ENCODE data around the gene MESD. TPM values are rescaled to one million over a fixed set of nuclear protein-coding genes. Genes with fewer than 3 reads are reported as not detected.

MESD gene
- total RNA-seq, 6 experiments from 2014 or later: 31.8 to 42.1 (median 38.3) TPM

DNA sequence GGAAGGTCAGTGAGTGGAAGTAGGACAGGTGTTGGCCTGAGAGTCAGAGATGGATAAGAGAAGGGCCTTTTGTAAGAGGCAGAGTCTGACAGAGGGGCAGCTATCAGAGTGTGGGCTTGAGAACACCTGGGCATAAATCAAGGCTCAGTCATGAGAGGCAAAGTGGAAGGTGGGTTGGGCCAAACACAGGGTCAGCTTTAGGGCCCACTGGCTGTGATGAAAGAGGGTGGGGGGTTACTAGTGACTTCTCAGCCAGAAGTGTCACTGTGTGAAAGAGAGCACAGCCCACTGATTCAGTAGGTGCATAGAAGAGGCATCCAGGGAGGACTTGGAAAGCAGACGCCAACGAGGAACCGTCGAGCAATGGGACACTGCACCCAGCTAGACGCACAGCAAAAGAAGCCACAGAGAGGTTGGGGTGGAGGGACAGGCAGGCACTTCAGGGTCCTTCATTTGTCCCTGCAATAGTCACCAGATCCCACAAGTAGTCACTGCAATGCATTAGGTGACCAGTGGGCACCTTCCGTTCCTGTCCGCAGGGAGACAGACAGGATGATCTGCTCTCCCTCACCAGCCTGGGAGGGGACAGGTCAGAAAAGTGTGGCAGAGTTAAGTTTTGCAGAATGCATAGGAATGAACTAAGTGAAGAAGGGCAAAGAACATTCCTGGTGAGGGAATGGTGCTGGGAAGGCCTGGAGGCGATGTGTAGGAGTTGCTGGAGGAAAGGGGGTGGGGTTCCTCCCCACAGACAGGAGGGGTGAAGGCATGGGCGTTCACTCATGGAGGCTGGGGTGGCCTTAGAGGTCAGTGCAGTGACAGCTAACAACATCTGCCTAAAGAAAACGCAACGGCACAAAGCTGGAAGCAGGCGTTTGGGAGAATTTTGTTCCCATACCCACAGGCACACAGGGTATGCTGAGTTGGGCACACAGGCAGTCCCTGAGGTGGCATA, 36.3 kb downstream of the MESD start:
- H3K9me3 Mint-ChIP-seq: no peaks in the 10 kb centered on the region
- peaks cover 42% of the 10 kb centered on the region for H3K36me3 Mint-ChIP-seq (ENCODE audit: low read depth)
- no peak overlapping the region; the same call in none of the 2 replicates for H3K27ac Mint-ChIP-seq
- H3K4me3 Mint-ChIP-seq: no peak overlapping the region
- no peak for TF ChIP-seq CTCF (IDR thresholded peaks at IDR 0.05)
- H3K4me1 Mint-ChIP-seq (ENCODE audit: low read depth): peaks cover 34% of the 10 kb centered on the region
- H3K27me3 Mint-ChIP-seq (ENCODE audit: insufficient read depth): peaks cover 9% of the 10 kb centered on the region
- DNase-seq: no peak

GRCh38 chr15:80951941-80952340, 37.7 kb downstream of the MESD start:
- H3K4me3 Mint-ChIP-seq: no peak overlapping the region
- no peaks in the 10 kb centered on the region for H3K9me3 Mint-ChIP-seq
- H3K36me3 Mint-ChIP-seq (ENCODE audit: low read depth): peaks cover 40% of the 10 kb centered on the region
- peaks cover 9% of the 10 kb centered on the region for H3K27me3 Mint-ChIP-seq (ENCODE audit: insufficient read depth)
- TF ChIP-seq CTCF (IDR thresholded peaks at IDR 0.05): no peak
- peaks cover 25% of the 10 kb centered on the region for H3K4me1 Mint-ChIP-seq (ENCODE audit: low read depth)
- H3K27ac Mint-ChIP-seq: no peak overlapping the region
- DNase-seq: no peak

DNA sequence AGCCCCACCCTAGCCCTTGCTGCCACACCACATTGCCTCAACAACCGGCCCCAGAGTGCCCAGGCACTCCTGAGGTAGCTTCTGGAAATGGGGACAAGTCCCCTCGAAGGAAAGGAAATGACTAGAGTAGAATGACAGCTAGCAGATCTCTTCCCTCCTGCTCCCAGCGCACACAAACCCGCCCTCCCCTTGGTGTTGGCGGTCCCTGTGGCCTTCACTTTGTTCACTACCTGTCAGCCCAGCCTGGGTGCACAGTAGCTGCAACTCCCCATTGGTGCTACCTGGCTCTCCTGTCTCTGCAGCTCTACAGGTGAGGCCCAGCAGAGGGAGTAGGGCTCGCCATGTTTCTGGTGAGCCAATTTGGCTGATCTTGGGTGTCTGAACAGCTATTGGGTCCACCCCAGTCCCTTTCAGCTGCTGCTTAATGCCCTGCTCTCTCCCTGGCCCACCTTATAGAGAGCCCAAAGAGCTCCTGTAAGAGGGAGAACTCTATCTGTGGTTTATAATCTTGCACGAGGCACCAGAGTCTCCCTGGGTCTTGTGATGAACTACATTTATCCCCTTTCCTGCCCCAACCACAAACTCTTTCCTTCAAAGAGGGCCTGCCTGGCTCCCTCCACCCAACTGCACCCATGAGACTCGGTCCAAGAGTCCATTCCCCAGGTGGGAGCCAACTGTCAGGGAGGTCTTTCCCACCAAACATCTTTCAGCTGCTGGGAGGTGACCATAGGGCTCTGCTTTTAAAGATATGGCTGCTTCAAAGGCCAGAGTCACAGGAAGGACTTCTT, 39.1 kb downstream of the MESD start:
- peaks cover 12% of the 10 kb centered on the region for H3K27me3 Mint-ChIP-seq (ENCODE audit: insufficient read depth)
- H3K36me3 Mint-ChIP-seq (ENCODE audit: low read depth): peaks cover 49% of the 10 kb centered on the region
- no peak overlapping the region for H3K27ac Mint-ChIP-seq
- no peak for DNase-seq
- no peak overlapping the region for H3K4me3 Mint-ChIP-seq
- no peaks in the 10 kb centered on the region for H3K9me3 Mint-ChIP-seq
- no peak for TF ChIP-seq CTCF (IDR thresholded peaks at IDR 0.05)
- peaks cover 11% of the 10 kb centered on the region for H3K4me1 Mint-ChIP-seq (ENCODE audit: low read depth)

DNA sequence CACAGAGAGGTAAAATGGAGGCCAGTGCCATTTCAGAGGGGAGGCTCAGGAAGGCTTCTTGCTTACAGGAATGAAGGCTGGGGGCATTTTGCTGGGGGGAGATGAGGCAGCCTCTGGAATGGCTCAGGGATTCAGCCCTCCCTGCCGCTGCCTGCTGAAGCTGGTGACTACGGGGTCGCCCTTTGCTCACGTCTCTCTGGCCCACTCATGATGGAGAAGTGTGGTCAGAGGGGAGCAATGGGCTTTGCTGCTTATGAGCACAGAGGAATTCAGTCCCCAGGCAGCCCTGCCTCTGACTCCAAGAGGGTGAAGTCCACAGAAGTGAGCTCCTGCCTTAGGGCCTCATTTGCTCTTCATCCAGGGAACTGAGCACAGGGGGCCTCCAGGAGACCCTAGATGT, 39.9 kb downstream of the MESD start:
- no peak for TF ChIP-seq CTCF (IDR thresholded peaks at IDR 0.05)
- Mint-ChIP-seq H3K4me1 (ENCODE audit: low read depth) (0 out of 2 replicates have a peak, but pooled peaks cover 9% of the 10 kb centered on the region), H3K9me3 (no peaks in the 10 kb centered on the region), H3K36me3 (ENCODE audit: low read depth) (peaks cover 49% of the 10 kb centered on the region), H3K27me3 (ENCODE audit: insufficient read depth) (peaks cover 12% of the 10 kb centered on the region), H3K27ac (no peak overlapping the region), H3K4me3 (no peak overlapping the region)
- no peak for DNase-seq

GRCh38 chr15:80948651-80949292, 40.8 kb downstream of the MESD start:
- Mint-ChIP-seq H3K36me3 (ENCODE audit: low read depth) (peaks cover 53% of the 10 kb centered on the region), H3K27ac (no peak overlapping the region), H3K4me1 (ENCODE audit: low read depth) (0 out of 2 replicates have a peak, but pooled peaks cover 9% of the 10 kb centered on the region), H3K9me3 (no peaks in the 10 kb centered on the region), H3K4me3 (no peak overlapping the region), H3K27me3 (ENCODE audit: insufficient read depth) (peaks cover 8% of the 10 kb centered on the region)
- DNase-seq: no peak
- TF ChIP-seq CTCF (IDR thresholded peaks at IDR 0.05): no peak
